Measurements from ENCODE around the gene ELAC1.
"Not testable (repeated sequence)": the region's sequence is repeated elsewhere in the genome, so short reads cannot be mapped to it uniquely, and the experiment has no call there.

The ELAC1 gene

GRCh38 chr18:50967714-50968661 lies at the start of gene ELAC1:
Gene ELAC1 (plus strand): TSS chr18:50968040. CDS start chr18:50974405, 6,365 bp downstream.
- H3K4me3 ChIP-seq (ENCODE audit: low read length), result peak within 1 kb of the TSS; percentile 96
- TF ChIP-seq ZNF274 (IDR thresholded peaks at IDR 0.05; ENCODE audit: low read depth, low read length), result no peak

- no peak overlapping the region for H3K4me3 ChIP-seq (ENCODE audit: low read length)
- no peak for TF ChIP-seq ZNF274 (IDR thresholded peaks at IDR 0.05; ENCODE audit: low read depth, low read length)
These were observed 49.7 kb upstream of the ELAC1 start for GRCh38 chr18:50918153-50918552.

GRCh38 chr18:50924372-50924771 lies 43.5 kb upstream of the ELAC1 start:
- TF ChIP-seq ZNF274 (IDR thresholded peaks at IDR 0.05; ENCODE audit: low read depth, low read length), result no peak
- no peak overlapping the region for H3K4me3 ChIP-seq (ENCODE audit: low read length)

GRCh38 chr18:50926521-50926920 lies 41.3 kb upstream of the ELAC1 start:
- no peak overlapping the region for H3K4me3 ChIP-seq (ENCODE audit: low read length)
- TF ChIP-seq ZNF274 (IDR thresholded peaks at IDR 0.05; ENCODE audit: low read depth, low read length), result no peak

- no peak overlapping the region for H3K4me3 ChIP-seq (ENCODE audit: low read length)
- TF ChIP-seq ZNF274 (IDR thresholded peaks at IDR 0.05; ENCODE audit: low read depth, low read length), result no peak
These were observed 39.3 kb upstream of the ELAC1 start for GRCh38 chr18:50928551-50928950.

GRCh38 chr18:50933684-50934083 lies 34.2 kb upstream of the ELAC1 start:
- no peak for TF ChIP-seq ZNF274 (IDR thresholded peaks at IDR 0.05; ENCODE audit: low read depth, low read length)
- no peak overlapping the region for H3K4me3 ChIP-seq (ENCODE audit: low read length)

GRCh38 chr18:50934545-50935211 lies 33.2 kb upstream of the ELAC1 start:
- no peak for TF ChIP-seq ZNF274 (IDR thresholded peaks at IDR 0.05; ENCODE audit: low read depth, low read length)
- no peak overlapping the region for H3K4me3 ChIP-seq (ENCODE audit: low read length)

- no peak for TF ChIP-seq ZNF274 (IDR thresholded peaks at IDR 0.05; ENCODE audit: low read depth, low read length)
- H3K4me3 ChIP-seq (ENCODE audit: low read length), result no peak overlapping the region
These were observed 32.2 kb upstream of the ELAC1 start for GRCh38 chr18:50935493-50936191.

GRCh38 chr18:50937183-50937582 lies 30.7 kb upstream of the ELAC1 start:
- no peak for TF ChIP-seq ZNF274 (IDR thresholded peaks at IDR 0.05; ENCODE audit: low read depth, low read length)

GRCh38 chr18:50938912-50939311 lies 28.9 kb upstream of the ELAC1 start:
- H3K4me3 ChIP-seq (ENCODE audit: low read length), result no peak overlapping the region
- no peak for TF ChIP-seq ZNF274 (IDR thresholded peaks at IDR 0.05; ENCODE audit: low read depth, low read length)

More at GRCh38 chr18:50937183-50937582, 30.7 kb upstream of the ELAC1 start:
- no peak overlapping the region for H3K4me3 ChIP-seq (ENCODE audit: low read length)

GRCh38 chr18:50944245-50944932 lies 23.5 kb upstream of the ELAC1 start:
- no peak for TF ChIP-seq ZNF274 (IDR thresholded peaks at IDR 0.05; ENCODE audit: low read depth, low read length)

GRCh38 chr18:50945918-50946317 lies 21.9 kb upstream of the ELAC1 start:
- not testable (repeated sequence) for H3K4me3 ChIP-seq (ENCODE audit: low read length)

More at GRCh38 chr18:50944245-50944932, 23.5 kb upstream of the ELAC1 start:
- no peak overlapping the region for H3K4me3 ChIP-seq (ENCODE audit: low read length)

- TF ChIP-seq ZNF274 (IDR thresholded peaks at IDR 0.05; ENCODE audit: low read depth, low read length), result no peak
- no peak overlapping the region for H3K4me3 ChIP-seq (ENCODE audit: low read length)
These were observed 19.9 kb upstream of the ELAC1 start for GRCh38 chr18:50947899-50948298.

GRCh38 chr18:50949185-50949584 lies 18.7 kb upstream of the ELAC1 start:
- H3K4me3 ChIP-seq (ENCODE audit: low read length), result no peak overlapping the region
- no peak for TF ChIP-seq ZNF274 (IDR thresholded peaks at IDR 0.05; ENCODE audit: low read depth, low read length)
